ENCODE data around the gene ZKSCAN7.
"Not testable (repeated sequence)": the region's sequence is repeated elsewhere in the genome, so short reads cannot be mapped to it uniquely, and the experiment has no call there.

Gene ZKSCAN7

DNA sequence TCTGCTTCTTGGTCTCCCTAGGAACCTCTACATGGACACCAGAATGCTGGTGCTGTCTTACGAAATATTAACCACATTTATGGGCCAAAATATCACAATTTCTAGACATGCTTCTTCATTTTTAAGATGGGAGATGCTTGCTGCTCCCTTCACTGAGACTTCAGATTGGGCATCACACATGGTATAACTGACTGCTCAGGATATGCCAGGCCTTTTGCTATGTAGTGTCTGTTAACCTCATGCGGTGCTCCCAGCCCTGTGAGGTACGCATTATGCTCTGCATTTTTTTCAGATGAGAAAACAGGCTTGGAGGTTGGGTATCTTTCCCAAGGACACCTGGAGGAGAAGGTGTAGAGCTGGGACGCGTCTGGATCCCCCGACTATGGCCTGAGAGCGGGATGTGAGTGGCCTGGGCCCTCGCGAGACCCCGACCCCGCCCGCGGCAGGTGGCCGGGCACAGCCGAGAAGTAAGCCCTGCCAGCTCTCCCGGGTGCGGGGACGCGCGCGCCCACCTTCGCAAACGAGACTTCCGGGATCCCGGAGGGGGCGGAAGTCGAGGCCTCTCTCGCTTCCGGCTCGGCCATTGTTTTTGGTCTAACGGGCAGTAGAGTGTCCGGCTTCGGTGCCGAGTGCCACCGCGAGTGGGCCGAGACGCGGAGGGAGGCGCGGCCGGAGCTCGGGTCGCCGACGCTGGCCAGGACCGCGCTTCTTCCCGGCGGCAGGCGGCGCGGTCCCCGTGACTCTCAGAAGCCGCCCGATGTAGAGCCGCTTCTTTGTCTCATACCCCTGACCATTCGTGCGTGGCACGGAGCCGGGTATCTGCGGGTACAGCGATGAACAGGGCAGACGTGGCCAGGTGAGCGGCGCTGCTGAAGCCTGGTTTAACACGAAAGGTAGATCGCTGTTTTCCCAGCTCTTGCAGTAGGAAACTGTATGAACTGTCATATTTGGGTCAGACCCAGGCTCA lies at the start of gene ZKSCAN7:
Gene ZKSCAN7 (plus strand): TSS at position 568 of the 967 bp plus-strand sequence. CDS start 1,855 bp downstream, outside the sequence.
- DNase-seq = no peak

DNA sequence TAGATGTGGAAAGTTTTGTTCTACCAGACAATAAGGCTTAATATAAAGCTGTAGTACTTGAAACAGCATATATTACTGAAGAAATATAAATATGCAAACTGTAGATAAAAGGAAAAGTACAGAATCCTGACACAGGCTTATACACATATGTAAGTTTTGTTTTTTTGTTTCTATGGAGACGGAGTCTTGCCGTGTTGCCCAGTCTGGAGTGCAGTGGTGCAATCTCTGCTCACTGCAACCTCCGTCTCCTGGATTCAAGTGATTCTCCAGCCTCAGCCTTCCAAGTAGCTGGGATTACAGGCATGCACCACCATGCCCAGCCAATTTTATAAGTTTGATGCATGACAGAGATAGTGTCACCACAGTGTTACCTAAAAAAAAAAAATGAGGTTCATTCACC lies 48.4 kb upstream of the ZKSCAN7 start:
- DNase-seq = no peak

DNA sequence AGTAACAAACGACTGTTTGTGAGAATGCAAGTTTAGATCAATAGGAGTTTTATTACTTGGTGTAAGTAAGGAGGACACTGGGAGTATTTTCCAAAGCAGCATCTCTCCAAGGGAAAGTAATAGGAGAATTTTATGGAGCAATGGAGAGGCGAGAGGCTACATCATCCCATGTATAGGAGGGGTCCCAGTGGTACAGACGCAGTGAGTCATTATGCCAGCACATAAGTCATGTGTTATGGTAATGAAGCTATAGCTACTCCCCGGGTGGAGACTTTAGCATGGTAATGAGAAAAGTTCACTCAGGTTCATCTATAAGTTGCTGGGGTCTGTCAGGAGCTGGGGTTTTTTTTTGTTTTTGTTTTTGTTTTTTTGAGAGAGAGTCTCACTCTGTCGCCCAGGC lies 48.0 kb upstream of the ZKSCAN7 start:
- DNase-seq = no peak

DNA sequence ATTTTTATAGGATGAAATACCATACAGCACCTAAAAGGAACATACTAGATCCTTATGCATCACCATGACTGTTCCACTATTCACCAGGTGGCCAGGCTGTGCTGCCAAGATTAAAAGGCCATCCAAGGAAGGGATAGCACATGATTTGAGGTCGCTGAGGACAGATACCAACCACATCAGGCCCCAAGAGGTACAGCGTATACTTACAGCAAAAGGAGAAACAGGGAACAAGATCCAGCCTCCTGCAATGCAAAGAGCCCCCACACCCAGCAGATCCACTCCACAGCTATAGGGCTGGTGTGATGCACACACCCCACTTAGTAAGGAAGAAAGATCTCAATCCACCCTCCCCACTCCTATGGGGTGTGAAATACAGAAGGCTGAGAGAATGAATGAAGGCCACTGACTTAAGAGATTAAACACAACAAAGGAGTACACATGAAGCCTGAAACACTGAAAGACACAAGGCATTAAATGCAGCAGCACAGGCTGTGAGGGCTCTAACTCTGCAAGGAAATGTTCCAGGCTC lies 45.5 kb upstream of the ZKSCAN7 start:
- DNase-seq = no peak

DNA sequence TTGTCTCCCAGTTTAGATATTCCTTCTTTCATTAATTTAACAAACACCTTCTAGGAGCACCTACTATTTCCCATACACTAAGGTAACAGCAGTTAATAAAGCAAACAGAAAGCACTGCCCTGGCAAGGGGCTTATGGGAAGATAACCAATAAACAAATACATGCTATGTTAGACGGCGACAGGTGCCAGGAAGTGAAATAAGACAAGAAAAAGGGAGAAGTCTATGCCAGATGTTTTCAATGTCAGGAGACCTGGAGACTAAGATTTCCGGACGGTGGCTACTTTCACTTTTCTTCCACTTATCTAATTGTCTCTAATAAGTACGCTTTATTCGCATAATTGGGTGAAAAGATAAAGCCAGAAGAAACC lies 45.0 kb upstream of the ZKSCAN7 start:
- no peak for DNase-seq

DNA sequence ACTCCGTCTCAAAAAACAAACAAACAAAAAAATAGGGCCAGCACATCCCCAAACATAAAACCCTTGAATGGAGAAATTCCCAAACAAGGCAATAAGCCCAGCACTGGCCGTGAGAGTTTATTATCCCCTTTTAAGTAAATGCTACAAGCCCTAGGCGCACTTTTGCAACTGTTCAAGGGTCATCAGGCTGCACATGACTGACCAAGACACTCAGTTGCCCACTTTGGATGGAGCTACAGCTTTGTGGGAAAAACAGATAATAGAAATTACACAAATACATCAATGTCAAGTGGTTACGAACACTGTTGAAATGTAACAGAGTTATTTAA lies 43.8 kb upstream of the ZKSCAN7 start:
- no peak for DNase-seq

DNA sequence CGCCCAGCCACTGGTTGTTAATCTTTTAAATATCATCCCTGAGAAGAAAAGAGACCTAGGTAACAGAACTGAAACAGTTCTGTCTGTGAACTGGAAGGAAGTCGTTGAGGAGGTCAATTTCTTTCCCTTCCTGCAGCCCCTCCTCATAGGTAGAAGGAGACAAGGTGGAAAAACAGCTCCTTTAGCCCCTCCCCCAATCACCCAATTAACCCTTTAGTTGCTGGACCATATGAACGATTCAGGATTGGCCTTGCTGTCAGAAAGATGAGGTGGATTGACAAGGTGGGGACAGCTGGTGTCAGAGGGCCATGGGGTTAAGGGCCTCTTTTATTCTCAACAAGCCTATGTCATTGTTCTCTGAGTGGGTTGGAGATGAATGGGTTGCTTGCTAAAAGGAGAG lies 41.5 kb upstream of the ZKSCAN7 start:
- DNase-seq = no peak

DNA sequence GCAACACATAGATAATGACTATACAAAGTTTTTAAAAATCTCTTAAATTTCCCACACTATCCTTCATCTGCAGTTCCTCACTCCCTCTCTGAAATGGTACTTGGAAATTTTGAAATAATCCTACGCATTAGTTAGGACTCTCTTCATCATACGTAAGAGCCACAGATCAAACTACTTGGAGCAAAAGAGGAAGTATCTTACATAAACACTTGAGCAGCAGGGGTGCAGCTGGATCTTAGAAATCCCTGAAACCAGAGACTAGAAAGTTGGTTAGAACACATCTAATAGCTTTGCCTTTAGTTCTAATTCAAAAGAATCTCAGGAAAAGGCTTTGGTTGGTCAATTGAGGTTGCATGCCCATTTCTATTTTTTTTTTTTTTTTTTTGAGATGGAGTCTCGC lies 38.8 kb upstream of the ZKSCAN7 start:
- DNase-seq = no peak

DNA sequence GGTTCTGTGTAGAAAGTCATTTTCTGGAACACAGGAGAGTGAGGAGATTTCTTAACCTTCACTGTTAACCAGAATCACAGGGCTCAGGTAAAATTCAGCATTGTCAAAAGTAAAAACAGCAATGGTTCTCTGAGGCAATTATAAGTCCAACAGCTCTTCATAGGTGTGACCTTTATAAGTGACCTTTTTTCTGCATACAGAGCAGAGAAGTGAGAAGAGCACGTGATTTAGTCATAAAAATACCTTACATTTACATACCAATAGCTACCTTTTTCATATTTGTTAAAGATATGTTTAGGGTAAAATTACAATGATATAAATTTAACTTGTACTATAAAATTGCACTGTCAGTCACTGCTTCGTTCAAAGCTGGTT lies 36.2 kb upstream of the ZKSCAN7 start:
- no peak for DNase-seq

DNA sequence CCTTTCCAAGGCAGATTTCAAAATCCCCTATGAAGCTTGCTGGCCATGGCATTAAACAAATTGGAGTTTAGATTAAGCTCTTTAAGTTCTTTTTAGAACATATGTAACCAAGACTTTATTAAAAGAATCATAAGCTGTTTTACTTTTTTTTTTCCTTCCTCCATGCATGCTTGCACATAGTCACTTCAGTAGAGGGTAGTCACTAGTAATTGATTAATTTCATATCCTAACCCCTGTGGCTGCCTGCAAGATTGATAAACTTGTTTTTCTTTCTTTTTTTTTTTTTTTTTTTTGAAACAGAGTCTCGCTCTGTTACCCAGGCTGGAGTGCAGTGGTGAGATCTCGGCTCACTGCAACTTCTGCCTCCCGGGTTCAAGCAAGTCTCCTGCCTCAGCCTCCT lies 33.3 kb upstream of the ZKSCAN7 start:
- no peak for DNase-seq

DNA sequence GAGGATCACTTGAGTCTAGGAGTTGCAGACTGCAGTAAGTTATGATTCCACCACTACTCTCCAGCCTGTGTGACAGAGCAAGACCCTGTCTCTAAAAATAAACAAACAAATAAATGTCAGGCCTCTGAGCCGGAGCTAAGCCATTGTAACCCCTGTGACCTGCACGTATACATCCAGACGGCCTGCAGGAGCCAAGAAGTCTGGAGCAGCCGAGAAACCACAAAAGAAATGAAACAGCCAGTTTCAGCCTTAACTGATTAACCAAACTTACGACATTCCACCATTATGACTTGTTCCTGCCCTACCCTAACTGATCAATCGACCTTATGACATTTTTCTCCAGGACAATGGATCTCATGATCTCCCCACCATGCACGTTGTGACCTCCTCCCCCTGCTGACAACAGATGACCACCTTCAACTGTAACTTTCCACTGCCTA lies 32.5 kb upstream of the ZKSCAN7 start:
- no peak for DNase-seq

DNA sequence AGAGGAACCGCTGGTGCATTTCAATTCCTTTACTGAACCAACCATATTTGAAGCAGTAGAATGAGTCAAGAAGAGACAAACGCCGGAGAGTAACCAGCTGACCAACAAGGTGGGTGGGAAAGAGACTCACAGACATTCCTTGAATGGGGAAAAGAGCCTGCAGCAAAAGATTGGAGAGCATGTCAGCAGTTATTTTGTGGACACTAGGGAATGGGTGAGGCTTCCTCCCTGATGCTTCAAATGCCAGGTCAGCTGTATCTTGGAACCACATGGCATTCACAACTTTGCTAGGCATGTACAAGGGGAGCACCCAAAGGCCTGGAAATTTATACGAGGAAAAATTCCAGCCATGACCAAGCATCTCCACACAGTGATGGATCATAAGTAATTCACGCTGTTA lies 29.9 kb upstream of the ZKSCAN7 start:
- no peak for DNase-seq

DNA sequence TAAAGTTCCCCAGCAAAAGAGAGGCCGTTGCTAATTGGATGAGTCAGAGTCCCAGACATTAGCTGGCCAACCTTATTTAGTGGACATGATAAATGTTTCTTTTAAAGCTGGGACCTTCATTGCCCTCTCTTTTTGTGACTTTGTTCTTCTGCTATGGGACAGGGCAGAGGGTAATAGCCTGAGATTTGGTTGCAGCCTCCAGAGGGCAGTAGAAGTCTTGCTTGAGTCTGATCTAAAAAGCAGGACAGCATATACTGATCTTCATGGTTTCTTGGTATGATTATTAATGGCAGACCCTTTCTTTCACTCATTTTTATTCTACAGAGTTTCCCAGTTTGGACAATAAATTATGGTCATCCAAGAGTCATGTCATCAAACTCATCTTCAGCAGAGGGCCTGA lies 25.1 kb upstream of the ZKSCAN7 start:
- DNase-seq = no peak

DNA sequence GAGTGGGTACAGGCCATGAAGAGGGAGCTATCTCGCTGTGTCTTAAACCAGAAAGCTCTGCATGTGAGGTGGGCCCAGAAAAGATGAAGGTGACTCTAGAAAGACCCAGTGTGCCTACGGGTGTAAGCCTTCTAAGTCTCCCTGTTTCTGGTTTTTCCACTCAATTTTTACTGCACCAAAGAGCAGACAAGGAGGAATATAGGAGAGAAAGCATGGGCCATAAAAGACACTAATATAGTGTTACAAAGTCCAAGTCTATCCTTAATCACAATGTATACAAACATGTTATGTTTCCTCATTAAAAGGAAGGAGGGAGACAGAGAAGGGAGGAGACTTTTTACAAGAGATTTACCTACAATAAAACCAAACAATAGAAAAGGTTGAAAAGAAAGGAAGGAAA lies 24.1 kb upstream of the ZKSCAN7 start:
- DNase-seq = no peak

DNA sequence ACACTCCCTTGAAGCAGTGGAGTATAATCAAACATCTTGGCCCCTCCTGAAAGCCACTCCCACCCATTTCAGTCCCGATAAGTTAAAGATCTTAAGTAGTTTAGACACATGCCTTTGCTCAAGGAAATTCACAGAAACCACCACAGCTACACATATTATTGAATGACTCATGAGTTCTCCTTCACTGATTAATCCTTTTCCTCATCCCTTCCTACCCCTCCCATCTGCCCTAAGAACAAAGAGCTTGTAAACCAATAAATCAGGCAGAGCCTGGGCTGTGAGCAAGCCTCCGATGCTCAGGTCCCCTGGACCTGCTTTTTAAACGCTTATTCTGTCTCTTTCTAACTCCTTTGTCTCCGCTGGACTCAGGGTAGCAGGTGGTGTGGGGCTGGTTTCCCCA lies 20.3 kb upstream of the ZKSCAN7 start:
- DNase-seq = not testable (repeated sequence)

DNA sequence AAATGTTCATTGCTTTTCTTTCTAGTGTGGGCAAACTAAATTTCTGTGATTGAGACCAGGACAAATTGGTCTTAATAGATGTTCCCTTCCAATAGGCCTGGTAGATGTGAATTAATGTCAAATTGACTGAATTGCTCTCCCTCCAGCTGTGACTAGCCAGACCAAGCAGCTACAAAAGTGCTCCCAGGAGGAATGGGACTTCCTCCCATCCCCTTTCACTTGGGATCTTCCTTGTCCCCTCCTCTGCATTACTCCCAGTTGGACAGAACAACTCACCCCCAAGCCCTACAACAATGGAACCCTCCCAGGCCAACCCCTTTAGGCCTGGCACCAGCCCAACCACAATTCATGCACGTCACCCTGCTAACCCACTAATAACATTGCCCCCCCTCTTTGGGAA lies 19.6 kb upstream of the ZKSCAN7 start:
- no peak for DNase-seq

DNA sequence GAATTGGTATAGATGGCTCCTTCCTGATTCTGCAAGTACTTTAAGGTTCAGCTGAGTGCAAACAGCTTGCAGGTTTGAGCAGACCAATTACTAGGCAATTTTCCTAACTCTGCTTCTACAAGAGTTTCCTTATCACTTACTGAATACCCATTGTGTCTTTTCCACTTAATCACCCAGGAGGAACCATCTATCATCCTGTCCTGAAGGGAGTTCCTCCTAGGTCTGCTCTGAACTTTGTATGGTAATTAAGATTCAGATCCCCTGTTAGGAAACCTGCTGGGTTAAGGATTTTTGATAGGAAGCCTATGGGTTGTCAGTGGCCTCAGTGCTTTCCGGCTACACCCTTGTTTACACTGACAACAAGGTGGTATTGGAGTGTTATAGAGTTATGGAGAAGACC lies 10.2 kb upstream of the ZKSCAN7 start:
- DNase-seq = not testable (repeated sequence)

DNA sequence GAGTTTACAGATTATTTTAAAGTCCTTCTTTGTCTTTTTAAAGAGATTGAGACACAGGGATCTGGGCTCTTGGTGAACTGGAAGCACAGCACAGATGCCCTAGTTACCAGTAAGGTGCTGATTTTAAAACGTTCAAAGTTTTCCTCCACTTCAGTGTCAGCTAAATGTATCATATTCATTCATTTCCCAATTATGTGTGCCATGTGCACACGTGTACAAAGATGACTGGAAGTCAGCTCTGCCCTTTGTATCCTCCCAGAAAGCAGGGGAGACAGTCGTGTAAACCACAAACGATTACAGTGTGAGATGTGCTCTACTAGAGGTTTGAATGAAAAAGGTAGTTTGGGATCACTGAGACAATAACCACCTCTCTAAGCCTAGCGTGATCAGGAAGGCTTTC lies 730 bp downstream of the ZKSCAN7 start:
- DNase-seq = no peak

DNA sequence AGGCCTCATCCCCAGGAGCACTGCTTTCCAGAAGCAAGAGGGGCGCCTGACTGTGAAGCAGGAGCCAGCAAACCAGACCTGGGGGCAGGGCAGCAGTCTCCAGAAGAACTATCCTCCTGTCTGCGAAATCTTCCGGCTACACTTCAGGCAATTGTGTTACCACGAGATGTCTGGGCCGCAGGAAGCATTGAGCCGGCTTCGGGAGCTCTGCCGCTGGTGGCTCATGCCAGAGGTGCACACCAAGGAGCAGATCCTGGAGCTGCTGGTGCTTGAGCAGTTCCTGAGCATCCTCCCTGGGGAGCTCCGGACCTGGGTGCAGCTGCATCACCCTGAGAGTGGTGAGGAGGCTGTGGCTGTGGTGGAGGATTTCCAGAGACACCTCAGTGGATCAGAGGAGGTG lies 2.1 kb downstream of the ZKSCAN7 start:
- DNase-seq = no peak

DNA sequence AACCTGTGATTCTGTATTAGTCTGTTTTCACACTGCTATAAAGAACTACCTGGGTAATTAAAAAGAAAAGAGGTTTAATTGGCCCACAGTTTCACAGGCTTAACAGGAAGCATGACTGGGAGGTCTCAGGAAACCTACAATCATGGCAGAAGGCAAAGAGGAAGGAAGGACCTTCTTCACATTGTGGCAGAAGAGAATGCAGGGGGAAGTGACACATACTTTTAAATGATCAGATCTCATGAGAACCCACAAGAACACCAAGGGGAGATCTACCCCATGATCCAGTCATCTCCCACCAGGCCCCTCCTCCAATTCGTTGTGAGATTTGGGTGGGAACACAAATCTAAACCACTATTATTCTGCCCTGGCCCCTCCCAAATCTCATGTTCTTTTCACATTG lies 6.1 kb downstream of the ZKSCAN7 start:
- DNase-seq = no peak

DNA sequence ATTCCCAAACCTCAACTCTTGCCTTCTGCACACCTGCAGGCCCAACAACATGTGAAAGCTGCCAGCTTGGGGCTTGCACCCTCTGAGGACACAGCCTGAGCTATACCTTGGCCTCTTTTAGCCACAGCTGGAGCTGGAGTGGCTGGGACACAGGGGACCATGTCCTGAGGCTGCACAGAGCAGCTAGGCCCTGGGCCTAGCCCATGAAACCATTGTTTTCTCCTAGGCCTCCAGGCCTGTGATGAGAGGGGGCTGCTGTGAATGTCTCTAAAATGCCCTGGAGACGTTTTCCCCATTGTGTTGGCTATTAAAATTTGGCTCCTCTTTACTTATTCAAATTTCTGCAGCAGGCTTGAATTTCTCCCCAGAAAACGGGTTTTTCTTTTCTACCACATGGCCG lies 7.2 kb downstream of the ZKSCAN7 start:
- no peak for DNase-seq

DNA sequence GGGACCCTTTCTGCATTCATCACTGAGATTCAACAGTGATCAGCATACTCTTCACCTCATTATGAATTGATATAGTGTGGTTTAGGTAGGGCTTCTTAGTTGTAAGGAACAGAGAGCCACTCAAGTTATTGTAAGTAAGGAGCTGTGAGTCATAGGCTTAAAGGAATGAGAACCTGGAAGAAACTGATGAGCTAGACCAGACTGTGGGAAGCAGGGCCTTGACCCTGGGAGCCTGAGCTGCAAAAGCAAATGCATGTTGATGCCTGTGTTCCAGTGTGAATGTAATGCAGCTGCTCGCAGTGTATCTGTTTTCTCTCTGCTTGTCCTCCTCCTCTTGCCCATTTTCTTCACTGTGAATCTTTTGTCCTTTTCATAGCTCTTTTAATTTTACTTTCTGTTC lies 13.6 kb downstream of the ZKSCAN7 start:
- DNase-seq = no peak

DNA sequence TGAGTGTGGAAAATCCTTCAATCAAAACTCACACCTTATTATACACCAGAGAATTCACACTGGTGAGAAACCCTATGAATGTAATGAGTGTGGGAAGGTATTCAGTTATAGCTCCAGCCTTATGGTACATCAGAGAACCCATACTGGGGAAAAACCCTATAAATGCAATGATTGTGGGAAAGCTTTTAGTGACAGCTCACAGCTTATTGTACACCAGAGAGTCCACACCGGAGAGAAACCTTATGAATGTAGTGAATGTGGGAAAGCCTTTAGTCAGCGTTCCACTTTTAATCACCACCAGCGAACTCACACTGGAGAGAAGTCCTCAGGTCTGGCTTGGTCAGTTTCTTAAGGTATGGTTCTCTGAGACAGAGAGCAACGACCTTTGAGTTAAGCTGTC lies 16.0 kb downstream of the ZKSCAN7 start:
- no peak for DNase-seq

DNA sequence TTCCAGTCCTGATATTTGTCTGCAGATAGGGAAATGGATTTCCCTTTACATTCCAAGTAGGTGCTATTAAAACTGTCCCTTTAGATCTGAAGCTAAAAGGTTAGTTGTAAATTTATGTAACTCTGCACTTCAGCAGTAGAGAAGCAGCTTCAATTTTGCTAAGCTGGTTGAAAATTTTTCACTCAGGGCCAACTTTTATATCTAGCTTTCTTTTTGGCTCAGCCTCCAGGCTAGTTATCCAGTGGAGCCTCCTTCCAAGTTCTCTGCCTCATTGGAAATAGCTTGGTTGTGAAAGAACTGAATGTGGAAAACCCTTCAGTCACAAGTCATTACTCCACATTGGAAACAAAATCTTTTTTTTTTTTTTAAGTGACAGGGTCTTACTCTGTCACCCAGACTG lies 21.6 kb downstream of the ZKSCAN7 start:
- no peak for DNase-seq

DNA sequence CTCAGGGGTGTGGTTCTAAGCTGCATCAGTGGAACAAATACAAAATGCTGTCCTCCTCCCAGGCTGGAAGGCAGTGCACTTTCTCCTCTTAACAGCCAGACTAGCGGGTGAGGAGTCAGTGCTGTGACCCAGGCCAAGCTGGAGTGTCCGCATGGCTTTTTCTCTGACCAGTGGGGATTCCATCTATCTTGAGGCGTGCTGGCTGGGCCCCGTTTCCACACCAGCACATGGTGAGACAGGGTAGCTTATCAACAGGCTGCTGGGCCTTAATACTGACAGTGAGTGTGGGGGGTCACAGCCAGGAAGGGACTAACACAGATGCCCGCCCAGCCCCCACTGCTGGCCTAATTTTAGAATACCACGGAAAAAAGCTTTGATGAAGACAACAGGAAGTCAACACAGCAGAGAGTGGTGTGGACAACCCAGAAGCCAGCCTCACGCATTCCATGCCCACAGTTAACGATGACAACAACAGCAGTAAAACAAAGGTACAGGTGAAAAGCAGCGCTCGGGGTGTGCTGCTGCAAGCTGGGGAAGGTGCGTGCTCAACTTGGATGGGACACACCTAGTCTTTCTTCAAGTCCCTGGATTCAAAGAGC lies 22.5 kb downstream of the ZKSCAN7 start:
- DNase-seq = not testable (repeated sequence)
